Activated naive CD4-positive, alpha-beta T cell treated with anti-CD3 and anti-CD28 coated beads, Interleukin-2, amount 50 U/mL, for 24 hours (primary cell): ENCODE results near the gene DOCK8.

Source experiments
- H3K27ac Mint-ChIP-seq: one replicate; pipeline ENCODE4 v1.8.0; 2021; ENCODE audit warnings: mild to moderate bottlenecking, mixed read lengths
- H3K27me3 Mint-ChIP-seq: one replicate; pipeline ENCODE4 v1.8.0; 2021; ENCODE audit warnings: mixed read lengths
- H3K36me3 Mint-ChIP-seq: one replicate; pipeline ENCODE4 v1.8.0; 2021; ENCODE audit warnings: mixed read lengths
- H3K4me1 Mint-ChIP-seq: one replicate; pipeline ENCODE4 v1.8.0; 2021; ENCODE audit warnings: mixed read lengths
- H3K4me3 Mint-ChIP-seq: one replicate; pipeline ENCODE4 v1.8.0; 2021; ENCODE audit warnings: mild to moderate bottlenecking, mixed read lengths
- H3K9me3 Mint-ChIP-seq: one replicate; pipeline ENCODE4 v1.8.0; 2021; ENCODE audit warnings: mixed read lengths

DOCK8 gene

GRCh38 chr9:450057-450456 is 235.4 kb downstream of the DOCK8 start:
- no peaks in the 10 kb centered on the region for H3K27me3 Mint-ChIP-seq

GRCh38 chr9:450561-450960 is 235.9 kb downstream of the DOCK8 start:
- peaks cover 22% of the 10 kb centered on the region for H3K4me1 Mint-ChIP-seq
- H3K27me3 Mint-ChIP-seq = no peaks in the 10 kb centered on the region
- H3K27ac Mint-ChIP-seq = peak overlapping the region; percentile 30
- H3K9me3 Mint-ChIP-seq = no peaks in the 10 kb centered on the region
- H3K4me3 Mint-ChIP-seq = no peak overlapping the region
- H3K36me3 Mint-ChIP-seq = peaks cover 15% of the 10 kb centered on the region

More at GRCh38 chr9:450057-450456, 235.4 kb downstream of the DOCK8 start:
- H3K27ac Mint-ChIP-seq = no peak overlapping the region
- H3K9me3 Mint-ChIP-seq = no peaks in the 10 kb centered on the region
- peaks cover 22% of the 10 kb centered on the region for H3K4me1 Mint-ChIP-seq
- H3K4me3 Mint-ChIP-seq = no peak overlapping the region
- peaks cover 15% of the 10 kb centered on the region for H3K36me3 Mint-ChIP-seq

- H3K4me1 Mint-ChIP-seq = peaks cover 7% of the 10 kb centered on the region
- no peak overlapping the region for H3K4me3 Mint-ChIP-seq
- H3K27ac Mint-ChIP-seq = peak overlapping the region; percentile 59
- peaks cover 15% of the 10 kb centered on the region for H3K36me3 Mint-ChIP-seq
- H3K27me3 Mint-ChIP-seq = no peaks in the 10 kb centered on the region
- H3K9me3 Mint-ChIP-seq = no peaks in the 10 kb centered on the region
Observed at GRCh38 chr9:453832-454231, 239.2 kb downstream of the DOCK8 start.

GRCh38 chr9:456365-456764 is 241.7 kb downstream of the DOCK8 start:
- Mint-ChIP-seq H3K9me3 (no peaks in the 10 kb centered on the region), H3K27ac (no peak overlapping the region), H3K36me3 (peaks cover 10% of the 10 kb centered on the region), H3K4me3 (no peak overlapping the region), H3K4me1 (peaks cover 20% of the 10 kb centered on the region), H3K27me3 (no peaks in the 10 kb centered on the region)

GRCh38 chr9:458590-458989 is 243.9 kb downstream of the DOCK8 start:
- peaks cover 13% of the 10 kb centered on the region for H3K36me3 Mint-ChIP-seq
- H3K27me3 Mint-ChIP-seq = no peaks in the 10 kb centered on the region
- H3K9me3 Mint-ChIP-seq = no peaks in the 10 kb centered on the region
- H3K4me1 Mint-ChIP-seq = peaks cover 23% of the 10 kb centered on the region
- H3K27ac Mint-ChIP-seq = no peak overlapping the region
- no peak overlapping the region for H3K4me3 Mint-ChIP-seq

- H3K9me3 Mint-ChIP-seq = no peaks in the 10 kb centered on the region
- no peaks in the 10 kb centered on the region for H3K27me3 Mint-ChIP-seq
- no peak overlapping the region for H3K4me3 Mint-ChIP-seq
- peaks cover 10% of the 10 kb centered on the region for H3K36me3 Mint-ChIP-seq
- no peak overlapping the region for H3K27ac Mint-ChIP-seq
- peaks cover 23% of the 10 kb centered on the region for H3K4me1 Mint-ChIP-seq
Observed at GRCh38 chr9:459491-460444, 245.1 kb downstream of the DOCK8 start.

GRCh38 chr9:462121-462520 is 247.5 kb downstream of the DOCK8 start:
- H3K4me1 Mint-ChIP-seq = peaks cover 23% of the 10 kb centered on the region
- H3K27me3 Mint-ChIP-seq = no peaks in the 10 kb centered on the region
- H3K4me3 Mint-ChIP-seq = no peak overlapping the region
- no peak overlapping the region for H3K27ac Mint-ChIP-seq
- peaks cover 10% of the 10 kb centered on the region for H3K36me3 Mint-ChIP-seq
- H3K9me3 Mint-ChIP-seq = no peaks in the 10 kb centered on the region

- H3K36me3 Mint-ChIP-seq = peaks cover 10% of the 10 kb centered on the region
- no peaks in the 10 kb centered on the region for H3K9me3 Mint-ChIP-seq
- peaks cover 23% of the 10 kb centered on the region for H3K4me1 Mint-ChIP-seq
- peak overlapping the region; percentile 46 for H3K27ac Mint-ChIP-seq
- H3K4me3 Mint-ChIP-seq = no peak overlapping the region
- H3K27me3 Mint-ChIP-seq = no peaks in the 10 kb centered on the region
Observed at GRCh38 chr9:462606-463005, 247.9 kb downstream of the DOCK8 start.

GRCh38 chr9:463455-464171 is 248.9 kb downstream of the DOCK8 start:
- H3K4me1 Mint-ChIP-seq = peaks cover 20% of the 10 kb centered on the region
- peaks cover 10% of the 10 kb centered on the region for H3K36me3 Mint-ChIP-seq
- no peaks in the 10 kb centered on the region for H3K27me3 Mint-ChIP-seq
- H3K27ac Mint-ChIP-seq = peak overlapping the region; percentile 88
- no peak overlapping the region for H3K4me3 Mint-ChIP-seq
- H3K9me3 Mint-ChIP-seq = no peaks in the 10 kb centered on the region

GRCh38 chr9:466747-467146 is 252.1 kb downstream of the DOCK8 start:
- H3K27me3 Mint-ChIP-seq = no peaks in the 10 kb centered on the region
- H3K4me3 Mint-ChIP-seq = no peak overlapping the region

GRCh38 chr9:468766-469426 is 254.2 kb downstream of the DOCK8 start:
- H3K27me3 Mint-ChIP-seq = no peaks in the 10 kb centered on the region
- peak overlapping the region; percentile 70 for H3K27ac Mint-ChIP-seq
- no peaks in the 10 kb centered on the region for H3K9me3 Mint-ChIP-seq
- peak overlapping the region; percentile 96 for H3K4me3 Mint-ChIP-seq
- peaks cover 29% of the 10 kb centered on the region for H3K4me1 Mint-ChIP-seq
- H3K36me3 Mint-ChIP-seq = peaks cover 5% of the 10 kb centered on the region

More at GRCh38 chr9:466747-467146, 252.1 kb downstream of the DOCK8 start:
- Mint-ChIP-seq H3K27ac (peak overlapping the region; percentile 17), H3K36me3 (peaks cover 9% of the 10 kb centered on the region), H3K9me3 (no peaks in the 10 kb centered on the region), H3K4me1 (peaks cover 32% of the 10 kb centered on the region)

- Mint-ChIP-seq H3K9me3 (no peaks in the 10 kb centered on the region), H3K27me3 (no peaks in the 10 kb centered on the region)
Observed at GRCh38 chr9:469672-470551, 255.2 kb downstream of the DOCK8 start.

GRCh38 chr9:470552-471194 is 256.0 kb downstream of the DOCK8 start:
- H3K4me3 Mint-ChIP-seq = peak overlapping the region; percentile 96
- H3K27ac Mint-ChIP-seq = peak overlapping the region; percentile 97
- peaks cover 6% of the 10 kb centered on the region for H3K36me3 Mint-ChIP-seq
- peaks cover 29% of the 10 kb centered on the region for H3K4me1 Mint-ChIP-seq
- H3K27me3 Mint-ChIP-seq = no peaks in the 10 kb centered on the region
- no peaks in the 10 kb centered on the region for H3K9me3 Mint-ChIP-seq

More at GRCh38 chr9:469672-470551, 255.2 kb downstream of the DOCK8 start:
- peaks cover 2% of the 10 kb centered on the region for H3K36me3 Mint-ChIP-seq
- H3K27ac Mint-ChIP-seq = peak overlapping the region; percentile 97
- H3K4me1 Mint-ChIP-seq = peaks cover 29% of the 10 kb centered on the region
- peak overlapping the region; percentile 96 for H3K4me3 Mint-ChIP-seq

GRCh38 chr9:471320-471719 is 256.7 kb downstream of the DOCK8 start:
- Mint-ChIP-seq H3K9me3 (no peaks in the 10 kb centered on the region), H3K4me3 (peak overlapping the region; percentile 96), H3K27ac (peak overlapping the region; percentile 18)

More at GRCh38 chr9:471320-471719, 256.7 kb downstream of the DOCK8 start:
- Mint-ChIP-seq H3K36me3 (peaks cover 4% of the 10 kb centered on the region), H3K4me1 (peaks cover 29% of the 10 kb centered on the region), H3K27me3 (no peaks in the 10 kb centered on the region)
